ENCODE measurements around the gene NFIA.

NFIA gene

DNA sequence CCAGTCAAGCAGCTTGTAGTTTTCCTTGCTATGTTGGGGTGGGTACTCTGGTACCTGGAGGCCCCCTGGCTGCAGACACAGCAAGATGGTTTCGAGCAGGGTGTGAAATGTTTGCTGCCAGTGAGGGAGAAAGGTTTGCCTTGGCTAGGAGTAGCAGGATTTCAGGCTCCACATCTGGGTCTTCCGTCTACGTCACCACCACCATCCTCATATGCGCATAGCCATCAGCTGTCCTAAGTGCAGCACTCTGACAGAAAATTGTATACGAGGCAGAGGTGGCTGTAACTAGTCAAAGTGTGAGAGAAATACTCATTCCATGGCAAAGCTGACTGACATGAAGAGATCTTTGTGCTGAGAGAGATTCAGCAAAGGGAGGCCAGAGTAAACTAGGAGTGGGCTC, 212.6 kb downstream of the NFIA start:
- peaks cover 0 to 10% (median 4%) of the 10 kb centered on the region in 5 donors for H3K4me1 ChIP-seq (ENCODE audit: control insufficient read depth in 5 of 5, insufficient read depth in 5 of 5, low read length in 5 of 5)
- no peak overlapping the region for H3K27ac ChIP-seq (ENCODE audit: low read depth, low read length)
- H3K9me3 ChIP-seq (ENCODE audit: control insufficient read depth in 5 of 5, low read length in 5 of 5): no peaks in the 10 kb centered on the region

DNA sequence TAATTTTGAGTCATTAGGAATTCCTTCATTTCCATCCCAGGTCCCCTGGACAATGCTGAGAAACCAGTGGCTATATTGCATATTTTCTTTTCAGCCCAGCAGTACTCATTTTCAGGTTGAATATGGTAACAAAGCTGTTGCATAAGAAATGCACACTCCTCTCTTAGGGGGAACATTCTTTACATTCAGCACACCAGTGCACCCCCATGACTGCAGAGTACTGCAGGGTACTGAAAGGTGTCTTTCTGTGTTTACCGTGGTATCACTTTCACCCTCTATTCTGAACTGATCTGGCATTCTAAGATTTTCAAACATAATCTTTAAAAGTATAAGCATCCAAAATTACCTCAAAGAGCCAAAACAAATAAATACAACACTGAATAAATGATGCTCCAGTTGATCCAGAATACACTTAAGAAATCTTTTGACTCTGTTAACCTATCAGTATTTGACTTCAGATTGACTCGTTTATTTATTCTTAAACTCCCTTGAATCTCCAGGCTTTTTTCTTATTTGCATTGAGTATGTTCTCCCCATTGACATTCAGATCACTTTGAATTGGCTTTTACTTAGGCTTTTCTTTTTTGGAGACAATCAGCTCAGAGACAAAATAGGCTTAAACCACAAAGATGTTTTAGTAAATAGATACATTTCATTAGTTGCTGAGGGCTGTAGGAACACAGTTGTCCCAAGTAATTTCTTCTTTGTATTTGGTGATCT, 213.6 kb downstream of the NFIA start:
- no peak overlapping the region for H3K27ac ChIP-seq (ENCODE audit: low read depth, low read length)
- peaks cover 0 to 10% (median 4%) of the 10 kb centered on the region in 5 donors for H3K4me1 ChIP-seq (ENCODE audit: control insufficient read depth in 5 of 5, insufficient read depth in 5 of 5, low read length in 5 of 5)
- no peaks in the 10 kb centered on the region for H3K27me3 ChIP-seq (ENCODE audit: control insufficient read depth in 5 of 5, insufficient read depth in 4 of 5, low read length in 5 of 5)
- no peak overlapping the region for H3K9ac ChIP-seq (ENCODE audit: low read length in 5 of 5)
- no peaks in the 10 kb centered on the region for H3K9me3 ChIP-seq (ENCODE audit: control insufficient read depth in 5 of 5, low read length in 5 of 5)
- H3K36me3 ChIP-seq (ENCODE audit: control insufficient read depth in 5 of 5, insufficient read depth in 5 of 5, low read length in 5 of 5): no peaks in the 10 kb centered on the region
- no peak overlapping the region for H3K4me3 ChIP-seq (ENCODE audit: low read depth in 1 of 5, low read length in 5 of 5)

More for the DNA sequence above, 212.6 kb downstream of the NFIA start:
- Histone ChIP-seq H3K27me3 (ENCODE audit: control insufficient read depth in 5 of 5, insufficient read depth in 4 of 5, low read length in 5 of 5) (no peaks in the 10 kb centered on the region), H3K9ac (ENCODE audit: low read length in 5 of 5) (no peak overlapping the region), H3K4me3 (ENCODE audit: low read depth in 1 of 5, low read length in 5 of 5) (no peak overlapping the region), H3K36me3 (ENCODE audit: control insufficient read depth in 5 of 5, insufficient read depth in 5 of 5, low read length in 5 of 5) (no peaks in the 10 kb centered on the region)

DNA sequence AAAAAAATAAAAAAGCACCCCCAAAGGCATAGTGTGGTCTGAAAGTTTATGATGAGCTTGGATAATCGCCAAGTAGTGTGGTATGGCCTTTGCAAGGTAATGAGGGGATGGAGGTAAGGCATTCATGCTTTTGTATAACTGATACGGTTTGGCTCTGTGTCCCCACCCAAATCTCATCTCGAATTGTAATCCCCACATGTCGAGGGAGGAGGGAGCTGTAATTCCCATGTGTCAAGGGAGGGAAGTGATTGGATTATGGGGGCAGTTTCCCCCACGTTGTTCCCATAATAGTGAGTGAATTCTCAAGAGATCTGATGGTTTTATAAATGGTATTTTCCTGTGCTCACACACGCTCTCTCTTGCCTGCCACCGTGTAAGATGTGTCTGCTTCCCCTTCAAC, 215.5 kb downstream of the NFIA start:
- no peaks in the 10 kb centered on the region for H3K27me3 ChIP-seq (ENCODE audit: control insufficient read depth in 5 of 5, insufficient read depth in 4 of 5, low read length in 5 of 5)
- H3K36me3 ChIP-seq (ENCODE audit: control insufficient read depth in 5 of 5, insufficient read depth in 5 of 5, low read length in 5 of 5): no peaks in the 10 kb centered on the region
- no peak overlapping the region for H3K4me3 ChIP-seq (ENCODE audit: low read depth in 1 of 5, low read length in 5 of 5)
- H3K9me3 ChIP-seq (ENCODE audit: control insufficient read depth in 5 of 5, low read length in 5 of 5): no peaks in the 10 kb centered on the region
- H3K9ac ChIP-seq (ENCODE audit: low read length in 5 of 5): no peak overlapping the region
- peaks cover 4 to 23% (median 18%) of the 10 kb centered on the region in 5 donors for H3K4me1 ChIP-seq (ENCODE audit: control insufficient read depth in 5 of 5, insufficient read depth in 5 of 5, low read length in 5 of 5)
- H3K27ac ChIP-seq (ENCODE audit: low read depth, low read length): no peak overlapping the region

DNA sequence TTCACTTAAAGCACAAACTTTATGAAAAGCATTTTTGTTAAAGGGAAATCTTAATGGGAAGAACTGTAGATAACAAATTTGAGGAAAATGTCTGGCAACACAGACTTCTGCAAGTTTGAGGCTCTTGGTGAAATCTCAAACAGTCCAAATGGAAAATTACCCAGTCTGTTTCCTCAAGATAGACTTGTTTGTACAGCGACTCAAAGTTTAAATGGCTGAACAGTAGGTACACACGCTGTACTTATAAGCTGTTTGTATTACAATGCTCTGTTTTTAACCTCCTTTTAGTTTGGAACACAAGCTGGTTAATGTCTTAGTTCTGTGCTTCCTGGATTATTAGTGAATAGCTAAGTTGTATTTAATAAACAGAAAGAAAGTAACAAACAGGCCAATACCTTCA, 217.1 kb downstream of the NFIA start:
- Histone ChIP-seq H3K4me1 (ENCODE audit: control insufficient read depth in 5 of 5, insufficient read depth in 5 of 5, low read length in 5 of 5) (peaks cover 4 to 22% (median 16%) of the 10 kb centered on the region in 5 donors), H3K9me3 (ENCODE audit: control insufficient read depth in 5 of 5, low read length in 5 of 5) (no peaks in the 10 kb centered on the region), H3K9ac (ENCODE audit: low read length in 5 of 5) (peak overlapping the region in 1 of 5 donors; percentile 35), H3K4me3 (ENCODE audit: low read depth in 1 of 5, low read length in 5 of 5) (no peak overlapping the region), H3K36me3 (ENCODE audit: control insufficient read depth in 5 of 5, insufficient read depth in 5 of 5, low read length in 5 of 5) (no peaks in the 10 kb centered on the region), H3K27ac (ENCODE audit: low read depth, low read length) (peak overlapping the region; percentile 67), H3K27me3 (ENCODE audit: control insufficient read depth in 5 of 5, insufficient read depth in 4 of 5, low read length in 5 of 5) (no peaks in the 10 kb centered on the region)

DNA sequence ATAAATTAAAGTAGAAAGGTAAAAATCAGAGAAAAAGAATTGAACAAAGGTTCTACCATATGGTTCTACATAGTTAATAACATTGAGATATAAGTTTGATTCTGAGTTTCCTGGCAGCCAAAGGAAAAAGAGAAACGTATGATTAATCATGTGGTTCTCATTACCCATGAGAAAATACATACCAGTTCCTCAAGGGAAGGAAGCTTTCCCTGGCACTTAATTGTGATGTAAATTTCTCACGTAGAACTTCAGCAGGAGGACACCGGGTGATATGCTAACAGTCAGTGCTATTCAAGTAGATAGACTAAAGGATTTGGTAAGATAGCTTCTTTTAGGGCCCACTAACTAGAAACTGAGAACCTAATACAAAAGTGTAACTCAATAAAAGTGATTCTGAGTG, 218.5 kb downstream of the NFIA start:
- Histone ChIP-seq H3K4me3 (ENCODE audit: low read depth in 1 of 5, low read length in 5 of 5) (no peak overlapping the region), H3K36me3 (ENCODE audit: control insufficient read depth in 5 of 5, insufficient read depth in 5 of 5, low read length in 5 of 5) (no peaks in the 10 kb centered on the region), H3K9ac (ENCODE audit: low read length in 5 of 5) (peak overlapping the region in 2 of 5 donors; percentile 13 to 19), H3K27me3 (ENCODE audit: control insufficient read depth in 5 of 5, insufficient read depth in 4 of 5, low read length in 5 of 5) (no peaks in the 10 kb centered on the region), H3K27ac (ENCODE audit: low read depth, low read length) (peak overlapping the region; percentile 61), H3K4me1 (ENCODE audit: control insufficient read depth in 5 of 5, insufficient read depth in 5 of 5, low read length in 5 of 5) (peaks cover 4 to 24% (median 16%) of the 10 kb centered on the region in 5 donors), H3K9me3 (ENCODE audit: control insufficient read depth in 5 of 5, low read length in 5 of 5) (no peaks in the 10 kb centered on the region)

DNA sequence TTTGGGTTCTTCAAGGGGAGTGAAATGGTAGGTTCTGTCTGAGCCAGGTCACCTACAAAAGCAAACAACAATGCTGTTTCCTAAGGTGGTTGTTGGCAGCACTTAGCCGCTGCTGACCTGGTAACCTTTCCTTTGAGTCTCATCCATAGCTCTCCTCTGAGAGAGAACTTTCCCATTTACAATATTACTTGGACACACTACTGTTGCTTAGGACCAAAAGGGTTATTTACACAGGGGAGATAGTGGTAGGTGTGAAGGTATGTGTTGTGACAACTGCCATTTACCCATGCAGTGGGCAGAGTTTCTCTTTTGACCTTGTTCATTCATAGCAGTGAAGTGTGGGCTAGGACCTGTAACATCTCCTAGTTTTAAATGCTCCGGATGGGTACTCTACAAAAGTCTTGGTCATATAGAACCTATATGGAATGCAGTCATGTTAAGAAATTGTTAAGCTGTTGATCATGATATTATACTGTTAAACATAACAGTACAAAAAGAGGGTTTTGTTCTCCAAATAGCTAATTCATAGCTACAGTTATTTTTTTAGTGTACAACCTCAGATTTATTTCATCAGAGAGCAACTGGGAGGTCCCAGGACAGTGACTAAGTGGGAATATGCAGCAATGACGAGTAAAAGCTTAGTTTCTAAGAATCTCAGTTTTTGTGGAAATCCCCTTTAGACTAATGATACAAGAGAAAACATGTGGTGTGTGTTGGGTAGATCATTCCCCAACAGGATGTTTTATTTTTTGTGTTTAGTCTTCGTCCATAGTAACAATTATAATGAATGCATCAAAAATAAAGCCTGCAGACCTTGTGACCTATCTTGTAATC, 219.7 kb downstream of the NFIA start:
- no peak overlapping the region for H3K4me3 ChIP-seq (ENCODE audit: low read depth in 1 of 5, low read length in 5 of 5)
- no peaks in the 10 kb centered on the region for H3K36me3 ChIP-seq (ENCODE audit: control insufficient read depth in 5 of 5, insufficient read depth in 5 of 5, low read length in 5 of 5)
- peak overlapping the region; percentile 61 for H3K27ac ChIP-seq (ENCODE audit: low read depth, low read length)
- no peaks in the 10 kb centered on the region for H3K9me3 ChIP-seq (ENCODE audit: control insufficient read depth in 5 of 5, low read length in 5 of 5)
- H3K27me3 ChIP-seq (ENCODE audit: control insufficient read depth in 5 of 5, insufficient read depth in 4 of 5, low read length in 5 of 5): no peaks in the 10 kb centered on the region
- H3K9ac ChIP-seq (ENCODE audit: low read length in 5 of 5): peak overlapping the region in 4 of 5 donors; percentile 12 to 36 (median 16)
- H3K4me1 ChIP-seq (ENCODE audit: control insufficient read depth in 5 of 5, insufficient read depth in 5 of 5, low read length in 5 of 5): peaks cover 4 to 24% (median 16%) of the 10 kb centered on the region in 5 donors

DNA sequence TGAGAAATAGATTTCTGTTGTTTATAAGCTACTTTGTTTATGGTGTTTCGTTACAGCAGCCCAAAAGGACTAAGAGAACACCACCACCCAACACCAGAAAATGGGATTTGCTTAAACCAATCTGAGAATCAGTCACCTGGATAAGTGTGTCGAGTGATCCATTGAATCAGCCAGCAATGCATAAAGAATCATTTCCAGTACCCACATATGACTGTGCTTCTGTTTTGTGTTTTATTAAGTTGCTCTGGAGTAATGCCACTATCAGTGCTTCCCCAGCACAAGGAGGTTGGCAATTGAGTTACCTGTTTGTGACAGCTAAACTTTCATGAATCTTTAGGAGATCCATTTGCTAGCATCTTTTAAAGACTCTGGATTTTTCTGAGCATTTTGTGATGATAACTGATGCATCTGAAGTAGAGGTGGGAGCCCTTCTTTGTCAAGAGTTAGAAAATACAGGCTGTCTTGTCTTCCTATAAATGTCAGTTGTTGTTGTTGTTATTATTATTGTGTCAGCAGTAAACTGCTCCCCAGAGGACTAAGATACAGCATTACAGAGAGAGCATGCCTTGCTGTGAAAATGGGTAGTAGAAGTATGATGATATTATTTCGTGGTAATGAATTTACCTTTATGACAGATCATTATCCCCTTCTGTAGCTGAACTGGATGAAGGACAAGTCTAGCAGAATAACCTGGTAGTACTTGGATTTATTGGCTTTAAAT, 225.2 kb downstream of the NFIA start:
- Histone ChIP-seq H3K36me3 (ENCODE audit: control insufficient read depth in 5 of 5, insufficient read depth in 5 of 5, low read length in 5 of 5) (peaks cover 0 to 3% (median 3%) of the 10 kb centered on the region in 5 donors), H3K9me3 (ENCODE audit: control insufficient read depth in 5 of 5, low read length in 5 of 5) (no peaks in the 10 kb centered on the region), H3K4me3 (ENCODE audit: low read depth in 1 of 5, low read length in 5 of 5) (no peak overlapping the region), H3K27me3 (ENCODE audit: control insufficient read depth in 5 of 5, insufficient read depth in 4 of 5, low read length in 5 of 5) (no peaks in the 10 kb centered on the region), H3K9ac (ENCODE audit: low read length in 5 of 5) (no peak overlapping the region), H3K27ac (ENCODE audit: low read depth, low read length) (no peak overlapping the region), H3K4me1 (ENCODE audit: control insufficient read depth in 5 of 5, insufficient read depth in 5 of 5, low read length in 5 of 5) (peaks cover 0 to 8% (median 2%) of the 10 kb centered on the region in 5 donors)

DNA sequence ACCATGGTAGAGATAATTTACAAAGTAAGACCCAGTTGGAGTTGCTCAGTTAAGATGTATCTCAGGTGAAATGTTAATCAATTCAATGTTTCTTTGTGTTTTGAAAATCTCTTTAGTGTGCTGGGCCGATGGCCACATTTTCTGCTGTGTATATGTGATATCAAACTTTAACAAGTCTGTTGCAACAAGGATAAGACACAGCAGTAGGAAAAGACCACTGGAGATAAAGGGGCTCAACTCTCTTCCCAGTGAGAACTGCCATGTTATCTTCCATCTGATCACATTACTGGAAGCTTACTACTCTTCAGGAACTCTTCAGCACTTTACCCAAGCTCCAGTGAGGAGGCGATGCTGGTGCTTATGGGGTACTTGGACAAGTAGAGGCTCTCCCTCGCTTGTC, 227.7 kb downstream of the NFIA start:
- Histone ChIP-seq H3K4me3 (ENCODE audit: low read depth in 1 of 5, low read length in 5 of 5) (no peak overlapping the region), H3K4me1 (ENCODE audit: control insufficient read depth in 5 of 5, insufficient read depth in 5 of 5, low read length in 5 of 5) (no peaks in the 10 kb centered on the region), H3K27me3 (ENCODE audit: control insufficient read depth in 5 of 5, insufficient read depth in 4 of 5, low read length in 5 of 5) (no peaks in the 10 kb centered on the region), H3K27ac (ENCODE audit: low read depth, low read length) (no peak overlapping the region), H3K9me3 (ENCODE audit: control insufficient read depth in 5 of 5, low read length in 5 of 5) (no peaks in the 10 kb centered on the region), H3K9ac (ENCODE audit: low read length in 5 of 5) (no peak overlapping the region), H3K36me3 (ENCODE audit: control insufficient read depth in 5 of 5, insufficient read depth in 5 of 5, low read length in 5 of 5) (peaks cover 0 to 6% (median 3%) of the 10 kb centered on the region in 5 donors)

DNA sequence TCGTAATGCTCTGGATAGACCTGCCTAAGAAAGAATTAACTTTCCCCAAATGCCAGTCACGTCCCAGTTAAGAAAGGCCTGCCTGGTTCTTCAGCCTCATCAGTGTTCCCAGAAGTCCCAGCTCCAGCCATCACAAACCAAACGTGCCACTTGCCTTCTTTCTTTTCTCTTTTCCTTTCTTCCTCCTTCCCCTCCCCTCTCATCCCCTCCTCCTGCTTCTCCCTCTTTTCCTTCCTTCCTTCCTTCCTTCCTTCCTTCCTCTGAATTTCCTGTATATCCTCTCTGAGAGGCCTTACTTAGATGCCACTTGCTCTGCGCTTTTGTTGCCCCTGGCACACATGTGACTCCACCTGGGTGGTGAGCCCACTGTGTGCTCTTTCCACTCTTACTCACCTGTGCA, 228.2 kb downstream of the NFIA start:
- no peak overlapping the region for H3K27ac ChIP-seq (ENCODE audit: low read depth, low read length)

More for the DNA sequence above, 228.2 kb downstream of the NFIA start:
- Histone ChIP-seq H3K36me3 (ENCODE audit: control insufficient read depth in 5 of 5, insufficient read depth in 5 of 5, low read length in 5 of 5) (peaks cover 0 to 6% (median 3%) of the 10 kb centered on the region in 5 donors), H3K4me1 (ENCODE audit: control insufficient read depth in 5 of 5, insufficient read depth in 5 of 5, low read length in 5 of 5) (no peaks in the 10 kb centered on the region), H3K4me3 (ENCODE audit: low read depth in 1 of 5, low read length in 5 of 5) (no peak overlapping the region), H3K9me3 (ENCODE audit: control insufficient read depth in 5 of 5, low read length in 5 of 5) (no peaks in the 10 kb centered on the region), H3K9ac (ENCODE audit: low read length in 5 of 5) (no peak overlapping the region), H3K27me3 (ENCODE audit: control insufficient read depth in 5 of 5, insufficient read depth in 4 of 5, low read length in 5 of 5) (no peaks in the 10 kb centered on the region)
